ENCODE measurements around the gene FBLIM1.
"Not testable (repeated sequence)": the region's sequence is repeated elsewhere in the genome, so short reads cannot be mapped to it uniquely, and the experiment has no call there.

Gene FBLIM1

DNA sequence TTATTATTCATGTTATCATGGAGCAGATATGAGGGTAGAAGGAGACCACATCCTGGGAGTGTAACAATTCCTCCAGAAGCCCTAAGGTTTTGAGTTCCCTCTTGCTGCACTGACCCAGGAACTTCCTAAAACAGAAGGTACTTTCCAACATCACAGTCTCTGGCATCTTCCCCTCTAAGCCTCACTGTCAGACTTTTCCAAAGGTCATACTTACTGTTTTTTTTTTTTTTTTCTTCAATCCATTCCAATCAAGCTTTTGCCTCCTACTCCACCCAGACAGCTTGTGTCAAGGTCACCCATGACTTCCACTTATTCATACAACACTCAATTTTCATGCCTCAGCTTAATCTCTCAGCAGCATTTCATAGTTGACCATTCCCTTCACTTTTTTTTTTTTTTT, 67.2 kb downstream of the FBLIM1 start:
- DNase-seq: no peak

DNA sequence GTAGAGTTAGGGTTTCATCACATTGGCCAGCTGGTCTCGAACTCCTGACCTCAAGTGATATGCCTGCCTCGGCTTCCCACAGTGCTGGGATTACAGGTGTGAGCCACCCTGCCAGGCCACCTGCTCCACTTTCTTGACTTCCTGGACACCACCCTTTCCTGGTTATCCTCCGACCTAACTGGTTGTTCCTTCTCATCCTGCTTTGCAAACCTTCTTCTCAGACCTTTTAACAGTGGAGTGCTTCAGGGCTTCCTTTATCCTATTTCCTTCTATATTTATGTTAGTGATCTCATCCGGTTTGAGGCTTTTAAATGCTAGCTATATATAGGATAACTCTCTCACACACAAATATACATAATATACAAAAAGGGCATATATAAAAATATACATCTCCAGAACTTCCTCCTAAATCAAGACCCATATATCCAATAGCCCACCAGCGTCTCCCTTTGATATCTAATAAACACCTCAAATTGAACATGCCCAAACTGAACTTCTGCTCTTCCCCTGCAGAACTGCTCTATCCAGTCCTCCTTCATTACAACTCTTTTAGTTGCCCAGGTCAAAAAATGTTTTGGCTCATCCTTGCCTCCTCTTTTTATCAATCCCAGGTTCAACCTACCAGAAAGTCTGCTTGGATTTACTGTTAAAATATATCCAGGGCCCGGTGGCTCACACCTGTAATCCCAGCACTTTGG, 68.4 kb downstream of the FBLIM1 start:
- no peak for DNase-seq

GRCh38 chr1:15827567-15827966, 69.0 kb downstream of the FBLIM1 start:
- DNase-seq: not testable (repeated sequence)

- not testable (repeated sequence) for DNase-seq
Observed at GRCh38 chr1:15828931-15829330, 70.3 kb downstream of the FBLIM1 start.

DNA sequence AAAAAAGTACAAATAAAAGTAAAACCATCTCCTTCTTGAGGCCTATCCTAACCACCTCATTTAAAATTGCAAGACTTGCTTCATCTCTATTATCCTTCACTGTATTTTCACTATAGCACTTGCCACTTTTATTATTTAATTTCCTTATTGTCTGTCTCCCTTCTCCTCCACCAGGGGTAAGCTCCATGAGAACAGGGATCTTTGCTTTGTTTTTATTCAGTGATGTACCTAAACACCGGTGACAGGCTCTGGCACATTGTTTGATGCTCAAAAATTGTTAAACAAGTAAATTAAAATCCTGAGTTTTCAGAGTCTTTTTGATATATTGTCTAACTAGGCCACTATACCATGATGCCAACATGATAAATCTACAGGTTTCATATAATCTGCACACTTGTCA, 71.7 kb downstream of the FBLIM1 start:
- no peak for DNase-seq

GRCh38 chr1:15833069-15833679, 74.6 kb downstream of the FBLIM1 start:
- DNase-seq: peak; percentile 38

DNA sequence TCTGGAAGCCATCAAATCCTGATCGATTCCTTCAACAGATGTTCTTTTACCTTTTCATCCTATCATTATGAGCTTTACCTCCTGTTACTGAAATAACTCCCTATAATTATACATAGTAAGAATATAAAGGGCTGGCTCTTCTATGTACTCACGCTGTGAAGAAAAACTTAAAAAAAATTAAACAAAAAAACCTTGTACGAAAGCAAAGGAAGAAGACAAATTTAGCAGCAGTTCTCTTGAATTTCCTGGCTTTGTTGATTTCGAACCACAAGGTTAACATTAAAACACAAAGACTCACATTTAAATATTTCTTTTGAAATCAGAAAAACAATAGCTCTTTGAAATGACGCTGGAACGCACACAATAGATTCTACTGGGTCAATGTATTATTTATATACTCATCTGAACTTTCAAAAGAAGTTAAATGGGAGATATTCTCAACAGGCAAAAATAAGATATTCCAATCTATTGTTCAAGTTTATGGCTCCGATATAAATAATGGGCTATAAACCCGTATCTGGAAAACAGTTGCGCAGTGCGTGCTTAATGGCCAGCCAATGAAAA, 75.3 kb downstream of the FBLIM1 start:
- DNase-seq: no peak

GRCh38 chr1:15834406-15835204, 76.0 kb downstream of the FBLIM1 start:
- peak; percentile 83 for DNase-seq

- DNase-seq: peak; percentile 42
Observed at GRCh38 chr1:15835205-15835740, 76.7 kb downstream of the FBLIM1 start.

- peak; percentile 99 for DNase-seq
Observed at GRCh38 chr1:15835741-15836510, 77.3 kb downstream of the FBLIM1 start.
